Ramos (cell line): ENCODE measurements around the gene ARHGAP6.

Experiments
- in situ Hi-C: fragments of 300-500 bp; cut with MboI; formaldehyde crosslinking; loops from one replicate; pipeline ENCODE4 v1.14.3; 2022; ENCODE audit warnings: low sequenced_read_pairs; ENCODE audit not compliant: unreplicated experiment

ARHGAP6 gene

DNA sequence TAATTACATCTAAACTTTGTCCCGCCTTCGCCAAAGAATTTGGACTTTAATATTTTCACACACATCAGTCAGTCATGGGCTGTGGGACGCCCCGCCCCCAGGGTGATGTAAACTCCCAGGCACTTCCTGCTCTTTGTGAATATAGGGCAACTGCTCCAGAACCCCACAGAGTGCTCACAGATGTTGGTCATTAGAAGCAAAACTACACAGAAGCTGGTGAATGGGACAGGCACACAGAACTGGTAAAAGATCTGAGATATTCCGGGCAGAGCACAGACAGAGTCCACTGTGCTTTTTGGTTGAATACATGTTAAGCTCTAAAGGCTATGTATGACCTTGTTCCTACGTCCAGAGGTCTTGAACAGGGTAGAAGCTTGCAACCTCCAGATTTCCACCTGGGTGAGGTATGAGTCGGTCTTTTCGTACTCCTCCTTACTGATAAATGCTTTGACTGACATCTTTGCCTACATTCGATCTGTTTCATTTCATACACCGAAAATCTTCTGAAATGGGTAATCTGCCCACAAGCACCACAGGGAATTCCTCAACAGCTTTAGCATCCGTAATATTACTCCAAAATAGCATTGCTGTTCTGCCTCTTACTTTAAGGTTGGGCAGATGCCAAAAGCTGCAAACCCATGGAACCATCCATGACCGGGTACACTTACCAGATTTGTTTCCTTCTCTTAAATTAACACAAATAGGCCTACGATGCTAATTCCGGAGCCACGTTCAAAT is 227.9 kb downstream of the ARHGAP6 start:
- in situ Hi-C loops, result no loop called here

- in situ Hi-C loops, result no loop called here
These were observed 230.2 kb downstream of the ARHGAP6 start for GRCh38 chrX:11435568-11435967.

GRCh38 chrX:11434607-11435006 is 231.1 kb downstream of the ARHGAP6 start:
- in situ Hi-C loops, result no loop called here

DNA sequence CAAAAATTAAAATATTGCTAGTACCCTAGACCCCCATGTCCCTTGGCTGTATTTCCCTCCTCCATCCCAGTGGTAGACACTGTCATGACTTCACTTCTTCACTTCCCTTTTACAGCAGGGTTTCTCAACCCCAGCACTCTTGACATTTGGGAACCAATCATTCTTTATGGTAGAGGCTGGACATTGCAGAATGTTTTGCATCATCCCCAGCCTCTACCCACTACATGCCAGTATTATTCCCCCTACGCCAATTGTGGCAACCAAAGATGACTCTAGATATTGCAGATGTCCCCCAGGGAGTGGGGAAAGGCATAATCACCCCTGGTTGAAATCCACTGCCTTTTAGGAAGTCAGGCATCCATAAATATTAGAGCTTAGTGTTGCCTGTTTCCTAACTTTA is 233.9 kb downstream of the ARHGAP6 start:
- in situ Hi-C loops, result no loop called here

- in situ Hi-C loops, result no loop called here
These were observed 235.4 kb downstream of the ARHGAP6 start for GRCh38 chrX:11430271-11430670.

DNA sequence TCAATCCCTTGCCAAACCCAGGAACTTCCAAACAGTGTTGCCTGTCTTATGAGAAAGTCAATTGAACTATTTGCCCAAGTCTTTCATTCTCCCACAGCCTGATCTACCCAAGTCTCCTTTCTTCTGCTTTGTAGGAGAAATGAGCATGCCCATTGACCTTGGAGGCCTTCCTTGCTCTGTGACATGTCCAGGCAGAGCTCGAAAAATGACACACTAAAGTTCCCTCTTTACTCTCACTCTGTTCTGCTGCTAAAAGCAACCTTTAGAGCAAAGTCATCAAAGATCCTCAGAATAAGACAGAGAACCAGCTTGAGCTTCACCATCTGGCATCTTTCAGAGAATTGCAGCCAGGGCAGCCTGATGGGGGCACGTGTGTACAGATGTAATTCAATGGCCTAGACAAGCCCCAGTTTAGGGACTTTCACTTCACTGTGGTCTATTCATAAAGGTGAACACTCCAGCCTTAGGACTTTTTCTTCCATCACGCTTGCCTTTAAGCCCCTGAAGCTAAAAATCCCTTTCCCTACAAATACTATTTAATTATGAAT is 236.1 kb downstream of the ARHGAP6 start:
- in situ Hi-C loops, result no loop called here

DNA sequence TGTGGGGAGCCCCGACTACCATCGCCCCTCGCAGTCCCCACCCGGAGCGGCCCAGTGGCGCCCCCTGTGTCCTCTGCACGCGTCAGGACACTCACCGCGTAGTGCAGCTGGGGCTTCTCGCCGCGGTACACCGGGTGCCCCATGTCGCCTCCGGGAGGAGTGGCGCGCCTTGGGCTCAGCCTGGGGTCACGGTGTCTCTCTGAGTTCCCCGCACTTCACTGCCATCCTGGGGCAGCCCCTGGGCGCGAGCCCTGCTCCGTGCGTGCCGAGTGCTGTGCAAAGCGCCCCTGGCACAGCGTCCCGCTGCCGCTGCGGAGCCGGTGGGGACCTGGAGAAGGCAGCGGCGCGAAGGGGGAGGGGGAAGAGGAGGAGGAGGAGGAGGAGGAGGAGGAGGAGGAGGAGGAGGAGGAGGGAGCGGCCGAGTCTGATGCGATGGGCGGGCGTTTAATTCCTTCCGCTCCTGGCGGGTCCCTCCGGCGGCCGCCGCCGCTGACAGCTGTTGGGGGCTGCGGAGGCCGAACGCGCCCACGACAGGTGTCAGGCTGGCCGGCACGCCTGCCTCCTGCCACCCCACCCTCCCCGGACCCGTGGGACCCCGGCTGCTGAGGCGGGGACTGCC is 238.2 kb downstream of the ARHGAP6 start:
- in situ Hi-C loops, result no loop called here

GRCh38 chrX:11426712-11427452 is 238.8 kb downstream of the ARHGAP6 start:
- in situ Hi-C loops, result no loop called here

DNA sequence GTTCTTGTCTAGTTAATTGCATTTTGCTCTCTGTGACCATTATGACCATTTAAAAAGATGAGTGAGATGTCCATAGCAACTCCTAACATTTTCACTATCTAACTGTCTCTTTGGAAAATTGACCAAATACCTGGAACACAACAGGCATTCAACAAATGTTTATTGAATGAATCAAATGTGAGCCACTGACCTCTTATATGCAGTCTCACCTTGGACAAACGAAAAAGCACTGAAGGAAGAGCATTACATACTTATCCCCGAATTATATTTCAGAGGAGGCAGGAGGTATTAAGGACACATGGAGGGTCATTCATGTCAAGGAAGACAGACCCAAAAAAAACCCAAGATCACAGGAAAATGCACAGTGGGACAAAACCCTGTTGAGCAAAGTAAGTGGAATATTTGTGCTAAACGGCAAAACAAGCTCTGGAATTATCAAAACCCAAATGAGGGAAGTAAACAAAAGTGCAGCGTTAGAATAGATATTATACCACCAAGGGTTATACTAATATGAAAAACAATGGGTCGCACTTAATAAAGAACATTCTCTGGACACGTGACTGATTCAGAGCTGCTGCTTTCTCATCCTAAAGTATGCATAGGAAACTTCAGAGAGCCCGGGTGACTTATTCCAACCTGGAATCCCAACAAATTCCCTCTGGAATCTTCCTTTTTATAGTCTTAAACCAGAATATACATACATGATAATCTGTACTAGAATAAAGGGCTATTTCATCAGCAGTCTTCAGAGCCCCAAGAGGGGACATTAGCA is 240.6 kb downstream of the ARHGAP6 start:
- in situ Hi-C loops, result no loop called here

DNA sequence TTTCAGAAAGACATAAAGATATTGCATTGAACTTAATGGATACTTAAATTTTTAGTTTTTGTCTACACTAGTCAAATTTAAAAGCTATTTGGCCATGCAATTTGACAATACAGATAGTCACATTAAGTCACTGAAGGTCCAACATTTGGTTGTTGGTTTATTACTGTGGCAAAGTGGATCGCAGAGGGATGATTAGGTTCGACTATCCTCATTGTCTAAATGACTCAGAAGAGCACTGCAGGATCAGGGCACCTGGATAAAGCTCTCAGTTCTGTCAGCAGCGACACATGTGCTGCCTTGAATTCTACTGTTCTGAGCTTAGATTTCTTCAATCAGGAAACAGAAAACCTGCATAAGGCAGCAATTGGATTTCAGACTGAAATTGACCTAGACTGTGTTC is 241.8 kb downstream of the ARHGAP6 start:
- in situ Hi-C loops, result no loop called here

DNA sequence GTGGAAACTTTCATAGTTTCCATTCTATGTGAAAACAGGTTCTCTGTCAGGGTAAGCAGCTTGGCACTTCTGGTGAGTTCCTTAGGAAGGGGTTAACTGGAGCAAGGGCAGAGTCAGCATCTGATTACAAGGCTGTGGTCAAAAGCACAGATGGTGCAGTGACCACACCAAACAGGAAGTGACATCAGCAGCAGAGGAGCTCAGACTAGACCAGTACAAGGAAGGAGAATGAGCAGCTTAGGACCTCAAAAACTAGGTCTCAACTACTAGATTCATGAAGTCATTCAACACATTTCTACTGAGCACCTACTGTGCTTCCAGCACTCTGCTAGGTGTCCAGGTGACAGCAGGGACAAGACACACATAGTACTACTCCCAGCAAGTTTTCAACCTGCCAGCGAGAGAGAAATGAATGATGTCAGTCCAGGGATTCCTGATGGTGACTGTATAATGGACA is 242.3 kb downstream of the ARHGAP6 start:
- in situ Hi-C loops, result no loop called here

DNA sequence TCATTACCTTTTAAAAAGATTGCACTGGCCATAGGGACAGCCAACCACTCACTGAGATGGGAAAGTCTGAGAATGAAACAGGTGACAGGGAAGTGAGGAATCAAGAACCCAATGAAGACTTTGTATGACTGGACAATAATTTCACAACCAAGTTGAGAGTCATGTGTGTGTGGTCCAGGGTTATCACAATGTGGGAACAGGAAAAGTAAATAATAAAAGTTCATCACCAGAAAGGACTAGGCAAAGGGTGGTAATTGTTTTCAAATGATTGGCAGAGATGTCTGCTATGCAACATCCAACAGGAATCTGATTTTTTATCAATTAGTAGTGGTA is 243.2 kb downstream of the ARHGAP6 start:
- in situ Hi-C loops, result no loop called here

GRCh38 chrX:11421805-11422524 is 243.8 kb downstream of the ARHGAP6 start:
- in situ Hi-C loops, result no loop called here

DNA sequence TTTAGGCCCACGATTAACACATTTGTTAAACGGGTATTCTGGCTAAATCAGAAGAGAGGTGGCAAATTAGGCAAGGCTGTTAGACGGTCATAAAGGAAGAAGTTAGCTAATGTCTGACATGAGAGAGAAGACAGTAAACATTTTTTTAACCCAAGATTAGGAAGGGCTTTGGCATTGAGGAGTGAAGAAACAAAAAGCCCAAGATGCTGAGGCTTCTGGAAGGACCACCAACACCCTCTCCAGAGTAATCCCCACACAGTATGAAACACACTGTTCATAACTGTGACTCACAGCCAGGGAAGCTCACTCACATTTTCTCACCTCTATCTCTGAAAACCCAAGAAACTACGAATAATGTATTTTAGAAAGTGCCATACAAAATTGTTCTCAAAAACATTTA is 244.9 kb downstream of the ARHGAP6 start:
- in situ Hi-C loops, result no loop called here

DNA sequence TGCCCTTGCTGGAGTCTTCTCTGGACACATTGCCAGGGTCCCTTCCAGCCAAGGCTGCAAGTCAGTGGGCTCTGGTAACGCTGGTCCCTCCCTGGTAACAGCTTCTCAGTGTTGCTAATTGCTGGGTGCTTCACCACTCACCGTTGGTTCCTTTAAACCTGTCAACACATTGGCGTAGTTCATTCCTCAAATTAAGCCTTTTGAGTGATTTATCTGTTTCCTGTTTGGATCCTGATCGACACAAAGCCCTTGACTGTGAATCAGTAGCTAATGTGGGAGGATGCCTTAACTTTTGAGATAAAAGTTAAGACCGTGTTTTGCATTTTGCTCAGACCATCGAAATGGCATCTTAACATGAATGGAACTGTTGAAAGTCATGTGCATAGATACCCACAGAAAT is 246.6 kb downstream of the ARHGAP6 start:
- in situ Hi-C loops, result no loop called here

- in situ Hi-C loops, result no loop called here
These were observed 249.1 kb downstream of the ARHGAP6 start for GRCh38 chrX:11416600-11416999.

GRCh38 chrX:11414091-11414490 is 251.6 kb downstream of the ARHGAP6 start:
- in situ Hi-C loops, result no loop called here

DNA sequence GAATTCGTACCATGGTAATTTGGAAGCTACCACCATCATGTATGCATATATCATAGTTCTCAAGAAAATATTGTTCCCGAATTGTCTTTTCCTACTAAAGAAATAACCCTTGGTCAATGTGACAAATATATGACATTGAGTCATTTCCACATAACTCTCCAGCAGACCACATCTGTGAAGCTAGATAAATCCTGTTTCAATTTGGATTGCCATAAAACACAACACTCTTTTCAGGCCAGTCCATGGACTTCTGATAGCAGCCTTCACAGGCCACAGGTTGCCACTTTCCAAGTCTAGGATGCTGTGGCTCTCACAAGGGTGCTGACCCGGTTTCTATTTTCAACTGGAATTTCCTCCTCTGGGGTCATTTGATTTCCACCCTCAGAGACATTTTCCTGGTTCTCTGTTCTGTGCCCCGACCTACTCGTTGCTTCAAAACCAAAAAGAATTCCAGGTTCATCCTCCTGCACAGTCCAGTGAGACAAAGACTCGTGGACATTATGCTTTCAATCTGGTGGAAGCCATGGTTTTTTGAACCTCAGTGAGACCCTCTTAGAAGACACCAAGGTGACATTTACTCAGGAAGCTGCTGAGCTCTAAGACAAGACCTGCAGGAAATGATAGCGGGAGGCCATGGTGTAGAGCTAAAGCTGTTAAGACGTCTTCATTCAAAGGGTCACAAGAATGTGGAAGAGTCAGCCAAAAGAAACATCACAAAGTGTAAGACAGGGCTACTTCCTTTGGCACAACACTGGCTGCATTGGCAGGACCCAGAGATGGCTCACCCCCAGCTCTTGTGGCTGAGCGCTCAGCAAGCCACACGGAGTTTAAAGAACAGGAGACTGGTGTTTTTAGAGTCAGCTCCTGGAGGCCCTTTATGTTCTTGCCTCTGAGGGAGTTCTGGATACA is 252.8 kb downstream of the ARHGAP6 start:
- in situ Hi-C loops, result no loop called here

- in situ Hi-C loops, result no loop called here
These were observed 255.8 kb downstream of the ARHGAP6 start for GRCh38 chrX:11409957-11410356.
